ENCODE measurements around the gene TBC1D1. TPM values are rescaled to one million over a fixed set of nuclear protein-coding genes. Genes with fewer than 3 reads are reported as not detected.

TBC1D1 gene
- total and polyA plus RNA-seq, 2 of the 8 experiments (the other 6 are each of a cell fraction or from before 2014, with no cell fraction given) = 96.9 to 162 TPM

- DNase-seq (ENCODE audit: low read depth in 1 of 2, low spot score in 2 of 2) (no peak), FAIRE-seq (no peak)
- no peaks in the 10 kb centered on the region for H3K27me3 ChIP-seq (replicated peaks in 1 of 4; ENCODE audit: control insufficient read depth in 3 of 4, extremely low read depth in 1 of 4, insufficient read depth in 3 of 4, low read length in 3 of 4)
- POLR2A ChIA-PET (ENCODE audit: partially characterized antibody) = no interaction called here
- no peaks in the 10 kb centered on the region for H3K36me3 ChIP-seq (ENCODE audit: control insufficient read depth in 2 of 4, insufficient read depth in 4 of 4, low read length in 3 of 4)
- no peak overlapping the region for H2BK15ac ChIP-seq (ENCODE audit: low read length)
- H2BK12ac ChIP-seq (ENCODE audit: low read depth, low read length) = no peak overlapping the region
- no peak overlapping the region for H3K18ac ChIP-seq (ENCODE audit: extremely low read depth, low read length)
- no peak overlapping the region for H3K4me2 ChIP-seq (ENCODE audit: insufficient read depth in 1 of 2, low read depth in 2 of 2, low read length in 2 of 2)
- H2AK5ac ChIP-seq (ENCODE audit: low read depth, low read length) = no peak overlapping the region
- H2BK20ac ChIP-seq (ENCODE audit: low read length) = no peak overlapping the region
- no peak overlapping the region for H2BK5ac ChIP-seq (ENCODE audit: low read depth, low read length)
- no peak overlapping the region for H3K4ac ChIP-seq (replicated peaks; ENCODE audit: insufficient read length, low read depth, low read length)
- no peak overlapping the region for H3K27ac ChIP-seq (ENCODE audit: low read depth, low read length)
- CTCF ChIA-PET (ENCODE audit: partially characterized antibody) = interaction anchor here (1.2 kb wide), 1 partner anchor 20 kb away, joined by 3 read pairs; no protein-coding TSS in a partner anchor
- no peak overlapping the region for H2BK120ac ChIP-seq (replicated peaks; ENCODE audit: low read depth, low read length)
- H4K5ac ChIP-seq (ENCODE audit: insufficient read length, low read depth, low read length) = no peak overlapping the region
- no peak overlapping the region for H3K4me3 ChIP-seq (ENCODE audit: extremely low read depth in 1 of 4, insufficient read depth in 2 of 4, low read depth in 3 of 4, low read length in 4 of 4)
- H3K79me2 ChIP-seq (ENCODE audit: control insufficient read depth in 1 of 2, insufficient read depth in 2 of 2, low read length in 2 of 2) = peaks cover 0 to 6% of the 10 kb centered on the region in 2 experiments; a peak in 3 of 4 replicates
- no peak overlapping the region for H3K23ac ChIP-seq (ENCODE audit: insufficient read length)
- no peak overlapping the region for H3K9ac ChIP-seq (replicated peaks in 1 of 4; ENCODE audit: extremely low read depth in 1 of 4, low read depth in 3 of 4, low read length in 3 of 4)
- H3K23me2 ChIP-seq (ENCODE audit: low read depth, low read length) = peaks cover 3% of the 10 kb centered on the region; the same call in 1 of the 2 replicates
- H3K14ac ChIP-seq (ENCODE audit: insufficient read length) = no peak overlapping the region
- H2AFZ ChIP-seq (ENCODE audit: low read length) = no peak overlapping the region
- H4K20me1 ChIP-seq (replicated peaks in 1 of 2; ENCODE audit: control insufficient read depth in 1 of 2, insufficient read depth in 2 of 2, low read length in 2 of 2) = peaks cover 0 to 3% of the 10 kb centered on the region in 2 experiments
- TF ChIP-seq CBX8 (IDR thresholded peaks at IDR 0.05; ENCODE audit: borderline replicate concordance, low read depth, low read length) (no peak), TEAD4 (IDR thresholded peaks at IDR 0.05; ENCODE audit: low read depth, low read length) (no peak)
- no peak overlapping the region for H4K91ac ChIP-seq (replicated peaks; ENCODE audit: insufficient read length, low read length)
- H3K4me1 ChIP-seq (replicated peaks in 1 of 4; ENCODE audit: control insufficient read depth in 3 of 4, insufficient read depth in 4 of 4, low read length in 3 of 4) = peaks cover 2 to 6% (median 4%) of the 10 kb centered on the region in 4 experiments; a peak in 3 of 7 replicates
- H3K79me1 ChIP-seq (ENCODE audit: low read depth, low read length) = no peaks in the 10 kb centered on the region
- no peak overlapping the region for H3K56ac ChIP-seq (replicated peaks; ENCODE audit: insufficient read length, low read depth, low read length)
- 94% methylated on average over 3 of the region's 3 CpGs; no CpG with 5 or more reads in 1 of the 2 experiments for WGBS, 2 experiments (ENCODE audit: extremely low coverage in 1 of 2, insufficient coverage in 1 of 2, insufficient read length in 1 of 2, insufficient replicate concordance in 2 of 2, low coverage in 1 of 2, low lambda C conversion rate in 2 of 2, missing lambda C conversion rate in 1 of 2)
- H3K9me3 ChIP-seq (ENCODE audit: insufficient read depth in 2 of 2, low read depth in 1 of 2, low read length in 1 of 2) = no peaks in the 10 kb centered on the region
- H4K8ac ChIP-seq (ENCODE audit: extremely low read depth, insufficient read depth, low read length) = no peak overlapping the region
These were observed 82.6 kb downstream of the TBC1D1 start for GRCh38 chr4:37973441-37973840.
